GM19193 (cell line): ENCODE results near the gene SLC29A1.
A peak's percentile ranks its signal among the peaks of the same experiment; 100 is the strongest.

Source experiments
- POLR2A ChIP-seq: IDR thresholded peaks from 4 replicates; pipeline ENCODE4 v1.6.1; 2011; ENCODE audit not compliant: insufficient read depth, insufficient read length; ENCODE audit errors: extremely low read depth

SLC29A1 gene

DNA sequence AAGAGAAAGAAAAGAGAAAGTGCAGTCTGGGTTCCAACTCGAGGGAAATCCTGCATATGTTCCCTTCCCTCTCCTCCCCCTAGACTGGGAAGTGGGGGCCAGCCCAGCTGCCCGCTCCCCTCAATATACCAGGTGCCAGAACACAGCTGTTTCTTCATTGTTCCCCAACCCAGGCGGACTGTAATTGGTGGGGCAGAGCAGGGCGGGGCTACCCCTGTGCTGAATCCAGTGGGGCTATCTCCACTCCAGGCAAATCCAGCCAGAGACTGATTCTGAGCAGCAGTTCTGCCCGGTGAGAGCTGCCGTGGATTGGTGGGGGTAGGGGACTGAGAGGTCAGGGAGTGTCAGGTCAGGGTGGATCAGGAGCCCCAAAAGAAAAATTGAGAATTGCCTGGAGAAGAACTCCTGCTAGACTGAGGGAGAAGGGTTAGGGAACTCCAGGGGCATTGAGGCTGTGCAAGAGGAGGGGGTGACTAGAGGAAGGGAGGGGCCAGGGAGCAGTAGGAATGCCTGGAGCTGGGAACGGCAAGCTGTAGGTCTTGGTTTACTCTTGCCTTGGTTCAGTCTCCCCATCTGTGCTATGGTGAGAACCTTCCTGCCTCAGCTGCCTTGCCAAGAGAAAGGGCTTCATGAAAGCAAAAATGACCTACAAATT is 6.6 kb upstream of the SLC29A1 start, which contains the start of gene MYMX:
Gene MYMX (plus strand): TSS at position 250 of the 655 bp plus-strand sequence. CDS start 546 bp downstream, outside the sequence.
- no peak for TF ChIP-seq POLR2A

DNA sequence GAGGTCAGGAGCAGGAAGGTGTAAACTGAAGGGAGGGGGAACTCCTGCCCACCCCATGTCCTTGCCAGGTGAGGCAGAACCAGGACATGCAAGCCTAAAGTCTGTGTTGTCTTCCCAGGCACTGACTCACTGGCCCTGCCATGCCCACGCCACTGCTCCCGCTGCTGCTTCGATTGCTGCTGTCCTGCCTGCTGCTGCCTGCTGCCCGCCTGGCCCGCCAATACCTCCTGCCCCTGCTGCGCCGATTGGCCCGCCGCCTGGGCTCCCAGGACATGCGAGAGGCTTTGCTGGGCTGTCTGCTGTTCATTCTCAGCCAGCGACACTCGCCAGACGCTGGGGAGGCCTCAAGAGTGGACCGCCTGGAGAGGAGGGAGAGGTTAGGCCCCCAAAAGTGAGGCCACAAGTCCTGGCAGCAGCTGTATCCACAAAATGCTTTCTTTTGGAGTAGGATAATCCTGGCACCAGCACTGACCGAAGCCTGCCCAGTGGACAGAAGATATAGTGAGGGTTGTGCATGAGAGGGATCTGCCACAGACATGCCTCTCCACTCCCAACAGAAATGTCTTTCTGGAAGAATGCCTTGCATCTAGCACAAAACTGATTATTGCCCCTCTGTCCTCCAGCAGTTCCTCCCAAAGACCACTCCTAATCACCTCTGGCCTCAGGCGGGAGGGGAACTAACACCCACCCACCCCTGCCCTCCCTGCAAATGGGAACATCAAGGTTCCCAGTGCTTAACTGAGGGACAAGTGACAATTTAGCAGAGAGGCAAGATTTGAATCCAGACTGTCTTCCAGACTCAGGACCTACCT is 5.9 kb upstream of the SLC29A1 start:
- TF ChIP-seq POLR2A = no peak

DNA sequence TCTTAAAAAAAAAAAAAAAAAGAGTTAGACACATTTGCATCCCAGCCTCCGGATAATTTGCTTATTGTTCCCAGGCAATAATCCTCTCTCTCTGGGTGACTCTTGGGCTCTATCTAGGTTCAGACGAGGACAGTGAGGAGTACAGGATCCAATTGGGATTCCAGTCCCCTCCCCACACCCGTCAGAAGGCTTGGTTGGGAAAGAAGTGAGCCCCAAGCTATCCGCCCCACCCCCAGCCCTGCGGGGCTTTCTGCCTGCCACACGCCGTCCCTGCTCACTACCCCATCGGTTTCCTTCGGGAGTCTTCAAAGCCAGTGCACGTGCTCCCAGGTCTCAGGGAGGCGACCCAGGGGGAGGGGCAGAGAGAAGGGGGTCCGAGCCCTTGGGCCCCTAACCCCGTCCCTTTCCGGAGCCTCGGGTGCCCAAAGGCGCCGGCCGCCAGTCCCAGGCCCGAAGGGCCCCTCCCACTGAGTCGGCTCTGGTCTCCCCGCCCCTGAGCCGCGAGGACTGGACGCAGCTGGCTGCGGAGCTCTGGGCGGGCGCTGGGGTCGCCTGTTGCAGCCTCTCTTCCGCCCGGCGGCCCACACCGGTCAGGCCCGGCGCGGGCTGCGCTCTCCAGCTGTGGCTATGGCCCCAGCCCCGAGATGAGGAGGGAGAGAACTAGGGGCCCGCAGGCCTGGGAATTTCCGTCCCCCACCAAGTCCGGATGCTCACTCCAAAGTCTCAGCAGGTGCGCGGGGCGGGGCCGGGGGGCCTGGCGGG is 4.2 kb upstream of the SLC29A1 start:
- peak; percentile 74 for TF ChIP-seq POLR2A

DNA sequence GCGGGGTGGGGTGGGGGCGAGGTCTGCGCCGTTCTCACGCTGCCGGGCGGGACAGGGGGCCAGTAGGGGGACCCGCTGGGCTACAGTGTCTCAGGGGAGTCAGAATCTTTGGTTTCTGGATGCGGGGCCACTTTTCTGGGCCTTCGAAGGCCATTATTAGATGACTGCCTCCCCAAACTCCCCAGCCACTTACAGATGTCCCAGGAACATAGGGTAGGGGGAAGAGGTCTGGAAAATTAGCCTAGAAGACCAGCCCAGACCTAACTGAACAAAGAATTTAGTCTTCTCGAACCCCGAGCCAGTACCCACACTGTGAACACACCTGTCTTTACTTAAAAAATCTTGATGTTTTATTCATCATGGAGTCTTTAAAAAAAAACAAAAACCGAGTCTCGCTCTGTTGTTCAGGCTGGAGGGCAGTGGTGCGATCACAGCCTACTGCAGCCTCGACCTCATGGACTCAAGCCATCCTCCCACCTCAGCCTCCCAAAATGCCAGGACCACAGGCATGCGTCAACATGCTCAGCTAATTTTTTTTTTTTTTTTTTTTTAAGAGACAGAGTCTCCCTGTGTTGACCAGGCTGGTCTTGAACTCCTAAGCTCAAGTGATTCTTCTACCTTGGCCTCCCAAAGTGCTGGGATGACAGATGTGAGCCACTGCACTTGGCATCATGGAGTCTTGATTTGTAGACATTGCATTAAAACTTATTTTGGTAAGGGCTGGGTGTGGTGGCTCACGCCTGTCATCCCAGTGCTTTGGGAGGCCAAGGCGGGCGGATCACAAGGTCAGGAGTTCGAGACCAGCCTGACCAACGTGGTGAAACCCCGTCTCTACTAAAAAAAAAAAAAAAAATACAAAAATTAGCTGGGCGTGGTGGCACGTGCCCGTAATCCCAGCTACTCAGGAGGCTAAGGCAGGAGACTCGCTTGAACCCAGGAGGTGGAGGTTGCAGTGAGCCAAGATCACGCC is 3.3 kb upstream of the SLC29A1 start:
- TF ChIP-seq POLR2A = no peak

DNA sequence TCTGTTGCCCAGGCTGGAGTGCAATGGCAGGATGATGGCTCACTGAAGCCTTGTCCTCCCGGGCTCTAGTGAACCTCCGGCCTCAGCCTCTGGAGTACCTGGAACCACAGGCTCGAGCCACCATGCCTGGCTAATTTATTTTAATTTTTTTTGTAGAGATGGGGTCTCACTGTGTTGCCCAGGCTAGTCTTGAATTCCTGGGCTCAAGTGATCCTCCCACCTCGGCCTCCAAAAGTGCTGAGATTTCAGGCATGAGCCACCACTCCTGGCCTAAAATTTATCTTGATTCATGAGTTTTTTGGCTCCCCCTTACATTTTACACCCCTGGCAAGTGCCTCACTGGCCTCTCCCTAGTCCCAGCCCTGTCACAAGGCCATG is 2.5 kb upstream of the SLC29A1 start:
- no peak for TF ChIP-seq POLR2A

DNA sequence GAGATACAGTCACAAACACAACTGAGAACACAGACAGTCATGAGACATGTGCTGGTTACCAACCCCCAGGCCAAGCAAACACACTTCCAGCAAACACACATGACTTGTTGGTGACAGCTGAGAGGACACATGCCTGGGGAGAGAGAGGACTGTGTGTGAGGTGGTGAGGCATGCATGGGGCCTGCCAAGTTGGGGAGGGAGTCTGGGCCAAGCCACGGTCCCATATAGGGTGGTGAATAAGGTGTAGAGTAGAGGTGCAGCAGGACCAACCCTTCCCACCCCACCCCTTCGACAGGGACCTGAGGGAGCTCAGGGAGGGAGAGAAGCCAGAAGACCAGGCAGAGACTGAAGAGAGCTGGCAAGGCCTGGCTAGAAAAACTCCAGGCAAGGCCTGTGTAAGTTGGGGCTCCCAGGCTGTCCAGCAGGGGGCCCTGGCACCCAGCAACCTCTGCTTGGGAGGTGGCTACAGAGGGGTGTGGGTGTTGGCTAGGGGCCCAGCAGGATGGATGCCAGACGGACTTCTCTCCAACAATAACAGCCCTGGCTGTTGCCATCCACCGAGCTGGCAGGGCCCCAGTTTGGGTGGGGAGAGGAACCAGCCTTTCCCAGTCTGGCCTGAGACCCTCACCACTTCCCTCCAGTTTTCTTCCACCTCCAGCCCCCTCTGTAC is 2.0 kb upstream of the SLC29A1 start:
- no peak for TF ChIP-seq POLR2A

DNA sequence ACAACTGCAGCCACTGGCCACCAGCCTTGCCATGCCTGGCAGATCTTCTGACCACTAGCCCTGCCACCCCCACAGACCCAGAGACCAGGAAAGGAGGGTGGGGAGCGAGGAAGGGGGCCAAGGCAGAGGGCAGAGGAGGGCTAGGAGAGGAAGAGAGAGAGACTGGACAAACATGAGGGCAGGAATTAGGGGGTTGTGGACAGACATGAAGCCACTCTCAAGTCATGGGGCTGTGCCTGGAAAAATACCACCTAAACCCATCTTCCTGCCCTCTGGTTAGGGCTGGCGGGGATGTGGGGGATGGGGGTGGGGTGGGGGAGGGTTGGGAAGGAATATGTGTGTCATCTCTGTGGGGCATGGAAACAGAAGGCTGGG is 1.4 kb upstream of the SLC29A1 start:
- no peak for TF ChIP-seq POLR2A

DNA sequence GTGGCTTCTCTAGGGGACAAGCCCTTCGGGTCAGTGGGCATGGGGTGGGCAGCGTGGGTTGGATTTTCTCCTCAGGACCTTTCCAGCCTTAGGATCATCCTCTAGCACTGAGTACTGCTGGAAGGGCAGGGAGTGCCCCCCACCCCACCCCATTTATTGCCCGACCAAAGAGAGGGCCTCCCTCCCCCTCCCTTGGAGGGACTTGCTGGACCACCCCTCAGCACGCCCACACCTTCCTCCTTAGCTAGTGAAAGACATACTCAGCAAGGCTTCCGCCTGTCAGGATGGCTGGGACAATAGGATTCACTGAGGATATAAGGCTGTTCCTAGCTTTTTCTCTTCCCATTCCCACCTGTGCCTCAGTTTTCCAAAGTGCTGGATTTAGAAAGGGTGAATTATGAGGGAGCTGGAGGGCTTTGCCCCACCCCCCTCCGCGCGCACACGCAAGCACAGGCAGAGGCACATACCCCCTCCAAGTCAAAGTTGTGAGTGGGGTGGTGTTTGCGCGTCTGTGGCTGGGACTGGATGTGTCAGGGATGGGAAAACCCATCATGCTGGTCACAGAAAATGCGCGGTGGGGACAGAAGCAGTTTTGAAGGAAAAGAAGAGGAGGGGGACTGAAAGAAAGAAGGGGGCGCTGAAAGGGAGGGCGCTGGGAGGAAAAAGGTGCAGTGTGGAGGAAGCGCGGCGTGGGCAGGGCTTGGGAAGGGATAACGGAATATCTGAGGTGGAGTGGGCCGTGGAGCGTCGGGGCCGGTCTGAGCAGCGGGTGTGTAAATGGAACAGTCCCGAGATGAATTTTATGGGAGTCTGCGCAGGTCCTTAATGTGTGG is 693 bp upstream of the SLC29A1 start:
- TF ChIP-seq POLR2A = no peak

DNA sequence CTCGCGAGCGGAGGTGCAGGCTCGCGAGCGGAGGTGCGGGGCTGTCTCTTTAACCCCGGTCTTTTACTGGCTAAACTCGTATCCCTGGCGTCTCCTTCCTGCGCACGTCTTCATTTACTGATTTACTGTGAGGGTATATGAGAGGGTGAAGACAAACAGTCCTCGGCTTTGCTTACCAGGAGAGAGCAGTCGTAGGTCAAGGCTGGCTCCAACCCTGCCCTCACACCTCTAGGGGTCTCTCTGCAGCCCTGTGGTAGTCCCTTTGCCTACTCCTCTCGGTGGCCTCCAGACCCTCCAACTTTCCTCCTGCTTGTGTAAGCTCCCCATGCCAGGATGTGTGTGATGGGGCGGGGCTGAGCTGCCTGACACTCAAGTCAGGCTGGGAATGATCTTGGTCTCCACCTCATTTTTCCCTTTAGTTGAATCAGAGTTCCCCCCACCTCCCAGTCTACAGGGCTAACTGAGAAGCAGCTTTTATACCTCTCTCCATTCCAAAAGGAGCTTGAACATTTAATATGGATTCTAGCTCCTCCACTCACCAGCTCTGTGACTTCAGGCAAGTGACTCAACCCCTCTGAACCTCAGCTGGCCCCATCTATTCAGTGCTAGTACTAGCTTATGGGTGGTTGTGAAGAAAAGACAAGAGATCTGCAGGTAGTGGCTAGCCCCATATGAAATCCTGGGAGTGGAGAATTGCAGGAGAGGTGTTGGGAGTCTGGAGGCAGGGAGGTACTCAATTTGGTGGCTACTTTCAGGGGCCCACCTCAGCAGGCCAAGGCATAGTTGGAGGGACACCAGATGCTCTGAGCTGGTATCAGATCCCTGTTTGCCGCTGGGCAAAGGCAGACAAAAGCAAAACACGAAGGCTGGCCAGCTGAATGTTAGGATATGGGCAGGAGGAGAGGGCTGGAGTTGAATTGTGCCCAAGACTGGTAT is 902 bp downstream of the SLC29A1 start:
- TF ChIP-seq POLR2A = no peak

DNA sequence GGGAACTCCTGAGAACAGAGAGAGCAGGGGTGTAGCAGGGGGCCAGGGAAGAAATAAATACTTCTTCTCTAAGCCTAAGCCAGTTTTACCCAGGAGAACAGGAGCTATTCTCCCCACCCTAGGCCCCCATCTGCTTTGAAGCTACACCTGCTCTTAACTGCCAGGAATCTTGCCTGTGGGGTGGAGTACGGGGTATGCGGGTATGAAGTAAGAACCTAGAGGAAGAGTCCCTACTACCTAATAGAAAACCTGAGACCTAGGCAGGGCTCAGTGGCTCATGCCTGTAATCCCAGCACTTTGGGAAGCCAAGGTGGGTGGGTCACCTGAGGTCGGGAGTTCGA is 1.5 kb downstream of the SLC29A1 start:
- TF ChIP-seq POLR2A = no peak

DNA sequence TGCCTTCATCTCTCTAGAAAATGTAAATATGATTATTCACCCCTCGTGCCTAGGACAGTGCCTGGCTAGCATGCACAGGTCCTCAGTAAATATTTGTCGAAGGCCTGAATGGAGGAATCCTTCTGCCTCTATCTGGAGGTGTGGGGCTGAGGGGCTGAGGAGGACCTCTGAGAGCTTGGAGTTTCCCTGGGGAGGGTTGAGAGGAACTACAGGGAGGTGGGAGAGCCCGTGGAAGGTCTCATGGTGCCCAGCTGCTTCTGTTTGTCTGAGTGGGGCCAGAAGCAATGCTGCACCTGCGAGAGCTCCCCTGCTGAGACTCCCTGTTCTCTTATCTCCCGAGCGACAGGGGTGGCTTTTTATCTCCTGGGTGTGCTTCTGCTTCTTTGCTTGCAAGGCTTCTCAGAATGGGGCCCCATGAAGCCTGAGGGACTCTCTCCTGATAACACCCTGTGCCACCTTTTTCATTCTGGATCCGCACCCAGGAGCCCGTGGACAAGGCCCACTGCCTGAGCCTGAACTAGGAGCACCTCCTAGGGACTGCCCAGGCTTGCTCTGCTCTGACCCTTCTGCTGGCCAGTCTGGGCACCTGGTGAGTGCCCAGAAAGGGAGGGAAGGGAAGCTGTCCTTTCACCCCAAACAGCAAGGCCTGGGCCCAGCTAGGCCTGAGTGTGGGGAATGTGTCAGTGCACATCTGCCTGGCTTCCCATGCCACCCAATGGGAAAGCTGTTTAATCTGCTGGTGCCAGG is 2.4 kb downstream of the SLC29A1 start:
- no peak for TF ChIP-seq POLR2A
